HepG2 (cell line): Measurements from ENCODE around the gene YPEL4. TPM values are rescaled to one million over a fixed set of nuclear protein-coding genes. Genes with fewer than 3 reads are reported as not detected.

ENCODE experiments used
- ELF3 ChIP-seq: IDR thresholded peaks from 2 replicates; pipeline ENCODE4 v1.6.1; 2016; ENCODE audit warnings: missing genetic modification reagents, missing compliant biosample characterization
- IKZF1 ChIP-seq: fragments of 450-650 bp; IDR thresholded peaks from 2 replicates; pipeline ENCODE4 v1.7.1; 2016
- LCORL ChIP-seq, 2 experiments: fragments of 450-650 bp in 1 of 2; sonication (generic) in 1 of 2; formaldehyde crosslinking in 1 of 2; IDR thresholded peaks; 2 replicates each; pipeline versions ENCODE4 v1.5.0 to v1.6.1; 2017 to 2020; ENCODE audit warnings: antibody characterized with exemption in 1 of 2, missing genetic modification reagents in 1 of 2
- MBNL3 ChIP-seq: fragments of 250-450 bp; sonication (Bioruptor Pico); conservative IDR thresholded peaks from 2 replicates; pipeline ENCODE4 v1.8.0; 2022; ENCODE audit warnings: mild to moderate bottlenecking, inconsistent platforms
- PRMT3 ChIP-seq: sonication (generic); formaldehyde crosslinking; IDR thresholded peaks from 2 replicates; pipeline ENCODE4 v1.8.1; 2022; ENCODE audit warnings: low read depth, mild to moderate bottlenecking, moderate library complexity, missing genetic modification reagents, borderline replicate concordance
- RARA ChIP-seq: IDR thresholded peaks from 2 replicates; pipeline ENCODE4 v1.6.1; 2016; ENCODE audit warnings: missing genetic modification reagents, missing compliant biosample characterization
- SMAD9 ChIP-seq: sonication (generic); formaldehyde crosslinking; IDR thresholded peaks from 2 replicates; pipeline ENCODE4 v1.5.1; 2020; ENCODE audit warnings: mild to moderate bottlenecking, missing genetic modification reagents
- SMARCE1 ChIP-seq: fragments of 450-650 bp; IDR thresholded peaks from 2 replicates; pipeline ENCODE4 v1.6.1; 2017; ENCODE audit warnings: borderline replicate concordance
- ZFAT ChIP-seq: sonication (generic); formaldehyde crosslinking; conservative IDR thresholded peaks from 2 replicates; pipeline ENCODE4 v1.8.1; 2023; ENCODE audit warnings: missing genetic modification reagents, inconsistent platforms
- ZNF33B ChIP-seq: sonication (generic); formaldehyde crosslinking; IDR thresholded peaks from 2 replicates; pipeline ENCODE4 v1.5.1; 2020; ENCODE audit warnings: mild to moderate bottlenecking, missing genetic modification reagents
- ZNF484 ChIP-seq: sonication (generic); formaldehyde crosslinking; IDR thresholded peaks from 2 replicates; pipeline ENCODE4 v1.5.1; 2020; ENCODE audit warnings: mild to moderate bottlenecking, low read depth, missing genetic modification reagents, borderline replicate concordance
- ZNF598 ChIP-seq: sonication (generic); formaldehyde crosslinking; IDR thresholded peaks from 2 replicates; pipeline ENCODE4 v1.5.1; 2020; ENCODE audit warnings: mild to moderate bottlenecking, missing genetic modification reagents, borderline replicate concordance
- polyA plus RNA-seq, 8 experiments: library from polyadenylated mRNA; depleted of rRNA in 3 of 8; stranded (reverse) in 7 of 8; unstranded in 1 of 8; fragments of >200 nt; fragmentation: Illumina TruSeq in 4 of 8; extraction: Trizol in 4 of 8; gene quantifications; 2 replicates each; pipeline versions ENCODE4 v1.2.1 to v1.2.3, GENCODE V29; 2011 to 2016; ENCODE audit warnings: low read depth in 4 of 8, missing spikeins in 1 of 8, mixed read lengths in 1 of 8; ENCODE audit not compliant: insufficient read depth in 1 of 8
- total RNA-seq, 5 experiments: library from RNA; depleted of rRNA; stranded (reverse); fragments of >200 nt; fragmentation: Illumina TruSeq; extraction: Trizol; gene quantifications; 2 replicates each; pipeline ENCODE4 v1.2.3, GENCODE V29; 2016; ENCODE audit warnings: low read depth in 1 of 5
- TF ChIP-seq, protein P1 (sequence below): sonication (generic); formaldehyde crosslinking; conservative IDR thresholded peaks from 2 replicates; pipeline ENCODE4 v1.4.0; 2020; ENCODE audit warnings: mild to moderate bottlenecking, missing genetic modification reagents, moderate library complexity
- TF ChIP-seq, protein P2 (sequence below): sonication (generic); formaldehyde crosslinking; IDR thresholded peaks from 2 replicates; pipeline ENCODE4 v1.8.1; 2022; ENCODE audit warnings: mild to moderate bottlenecking, missing genetic modification reagents
- TF ChIP-seq, protein P3 (sequence below): sonication (generic); formaldehyde crosslinking; IDR thresholded peaks from 2 replicates; pipeline ENCODE4 v1.5.0; 2020; ENCODE audit warnings: mild to moderate bottlenecking, missing genetic modification reagents
- TF ChIP-seq, protein P4 (sequence below): sonication (generic); formaldehyde crosslinking; IDR thresholded peaks from 2 replicates; pipeline ENCODE4 v1.4.0; 2020; ENCODE audit warnings: mild to moderate bottlenecking, missing genetic modification reagents
- TF ChIP-seq, protein P5 (sequence below): sonication (generic); formaldehyde crosslinking; IDR thresholded peaks from 2 replicates; pipeline ENCODE4 v1.8.1; 2023; ENCODE audit warnings: mild to moderate bottlenecking, missing genetic modification reagents

The YPEL4 gene
- total and polyA plus RNA-seq, 2 of the 13 experiments (the other 11 are each of a cell fraction or from before 2014, with no cell fraction given), result 0.04 TPM; not detected in 1

DNA sequence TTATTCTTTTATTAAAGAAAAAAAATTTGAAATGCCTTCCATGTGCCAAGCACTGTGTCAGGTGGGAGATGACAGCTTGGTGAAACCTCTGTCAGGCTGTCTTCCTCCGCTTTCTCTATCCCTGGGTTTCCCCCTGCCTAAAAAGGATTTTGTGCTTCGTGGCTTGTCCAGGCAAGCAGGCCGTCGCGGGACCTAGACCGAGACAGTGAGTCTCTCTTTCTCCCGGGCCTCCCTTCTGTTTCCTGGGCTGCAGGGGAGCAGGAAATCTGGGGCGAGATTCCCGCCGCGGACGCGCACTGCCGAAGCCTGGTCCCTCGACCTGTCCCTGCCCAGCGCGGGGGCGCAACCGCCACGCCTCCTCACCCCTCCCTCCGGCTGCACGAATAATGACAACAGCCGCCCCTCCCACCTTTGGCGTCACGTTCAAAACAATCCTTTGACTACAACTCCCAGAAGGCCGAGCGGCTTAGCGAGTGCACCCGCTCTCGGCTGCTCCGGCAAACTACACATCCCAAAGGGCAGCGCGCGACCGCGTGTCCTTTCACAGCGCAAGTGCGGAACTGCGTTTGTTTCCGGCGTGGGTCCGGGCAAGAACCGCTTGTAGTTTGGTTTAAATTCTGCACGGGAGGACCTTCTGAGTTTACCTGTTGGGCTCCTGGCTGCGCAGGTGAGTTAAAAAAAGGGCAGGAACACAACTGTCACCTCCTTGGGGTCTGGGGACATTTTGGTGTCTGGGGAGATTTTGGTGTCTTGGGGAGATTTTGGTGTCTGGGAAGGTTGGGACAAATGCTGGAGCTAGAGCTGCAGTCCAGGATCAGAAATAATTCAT lies 7.7 kb upstream of the YPEL4 start, which contains the start of gene CLP1 (continued):
- TF ChIP-seq ZNF598 (CRISPR knock-in tag) (0 out of 2 replicates have a peak, but pooled peaks have one; percentile 51), PRMT3 (CRISPR knock-in tag) (peak; percentile 85; the same call in 1 of the 2 replicates), ZNF33B (CRISPR knock-in tag) (0 out of 2 replicates have a peak, but pooled peaks have one; percentile 62), MBNL3 (no peak), IKZF1 (no peak), ELF3 (CRISPR knock-in tag) (peak; percentile 89; the same call in 1 of the 2 replicates), ZFAT (CRISPR knock-in tag) (no peak), LCORL (IDR thresholded peaks at IDR 0.05) (no peak), LCORL (CRISPR knock-in tag; IDR thresholded peaks at IDR 0.05) (peak; percentile 77; the same call in 1 of the 2 replicates), SMARCE1 (no peak), SMAD9 (CRISPR knock-in tag) (peak; percentile 73; the same call in 1 of the 2 replicates), RARA (no peak; the same call in 1 of the 2 replicates), ZNF484 (CRISPR knock-in tag) (no peak)
- TF ChIP-seq, protein P1, sequence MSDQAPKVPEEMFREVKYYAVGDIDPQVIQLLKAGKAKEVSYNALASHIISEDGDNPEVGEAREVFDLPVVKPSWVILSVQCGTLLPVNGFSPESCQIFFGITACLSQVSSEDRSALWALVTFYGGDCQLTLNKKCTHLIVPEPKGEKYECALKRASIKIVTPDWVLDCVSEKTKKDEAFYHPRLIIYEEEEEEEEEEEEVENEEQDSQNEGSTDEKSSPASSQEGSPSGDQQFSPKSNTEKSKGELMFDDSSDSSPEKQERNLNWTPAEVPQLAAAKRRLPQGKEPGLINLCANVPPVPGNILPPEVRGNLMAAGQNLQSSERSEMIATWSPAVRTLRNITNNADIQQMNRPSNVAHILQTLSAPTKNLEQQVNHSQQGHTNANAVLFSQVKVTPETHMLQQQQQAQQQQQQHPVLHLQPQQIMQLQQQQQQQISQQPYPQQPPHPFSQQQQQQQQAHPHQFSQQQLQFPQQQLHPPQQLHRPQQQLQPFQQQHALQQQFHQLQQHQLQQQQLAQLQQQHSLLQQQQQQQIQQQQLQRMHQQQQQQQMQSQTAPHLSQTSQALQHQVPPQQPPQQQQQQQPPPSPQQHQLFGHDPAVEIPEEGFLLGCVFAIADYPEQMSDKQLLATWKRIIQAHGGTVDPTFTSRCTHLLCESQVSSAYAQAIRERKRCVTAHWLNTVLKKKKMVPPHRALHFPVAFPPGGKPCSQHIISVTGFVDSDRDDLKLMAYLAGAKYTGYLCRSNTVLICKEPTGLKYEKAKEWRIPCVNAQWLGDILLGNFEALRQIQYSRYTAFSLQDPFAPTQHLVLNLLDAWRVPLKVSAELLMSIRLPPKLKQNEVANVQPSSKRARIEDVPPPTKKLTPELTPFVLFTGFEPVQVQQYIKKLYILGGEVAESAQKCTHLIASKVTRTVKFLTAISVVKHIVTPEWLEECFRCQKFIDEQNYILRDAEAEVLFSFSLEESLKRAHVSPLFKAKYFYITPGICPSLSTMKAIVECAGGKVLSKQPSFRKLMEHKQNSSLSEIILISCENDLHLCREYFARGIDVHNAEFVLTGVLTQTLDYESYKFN (CRISPR knock-in tag), result peak; percentile 72
- TF ChIP-seq, protein P2, sequence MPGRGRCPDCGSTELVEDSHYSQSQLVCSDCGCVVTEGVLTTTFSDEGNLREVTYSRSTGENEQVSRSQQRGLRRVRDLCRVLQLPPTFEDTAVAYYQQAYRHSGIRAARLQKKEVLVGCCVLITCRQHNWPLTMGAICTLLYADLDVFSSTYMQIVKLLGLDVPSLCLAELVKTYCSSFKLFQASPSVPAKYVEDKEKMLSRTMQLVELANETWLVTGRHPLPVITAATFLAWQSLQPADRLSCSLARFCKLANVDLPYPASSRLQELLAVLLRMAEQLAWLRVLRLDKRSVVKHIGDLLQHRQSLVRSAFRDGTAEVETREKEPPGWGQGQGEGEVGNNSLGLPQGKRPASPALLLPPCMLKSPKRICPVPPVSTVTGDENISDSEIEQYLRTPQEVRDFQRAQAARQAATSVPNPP (CRISPR knock-in tag), result peak; percentile 76; the same call in 1 of the 2 replicates
- TF ChIP-seq, protein P3, sequence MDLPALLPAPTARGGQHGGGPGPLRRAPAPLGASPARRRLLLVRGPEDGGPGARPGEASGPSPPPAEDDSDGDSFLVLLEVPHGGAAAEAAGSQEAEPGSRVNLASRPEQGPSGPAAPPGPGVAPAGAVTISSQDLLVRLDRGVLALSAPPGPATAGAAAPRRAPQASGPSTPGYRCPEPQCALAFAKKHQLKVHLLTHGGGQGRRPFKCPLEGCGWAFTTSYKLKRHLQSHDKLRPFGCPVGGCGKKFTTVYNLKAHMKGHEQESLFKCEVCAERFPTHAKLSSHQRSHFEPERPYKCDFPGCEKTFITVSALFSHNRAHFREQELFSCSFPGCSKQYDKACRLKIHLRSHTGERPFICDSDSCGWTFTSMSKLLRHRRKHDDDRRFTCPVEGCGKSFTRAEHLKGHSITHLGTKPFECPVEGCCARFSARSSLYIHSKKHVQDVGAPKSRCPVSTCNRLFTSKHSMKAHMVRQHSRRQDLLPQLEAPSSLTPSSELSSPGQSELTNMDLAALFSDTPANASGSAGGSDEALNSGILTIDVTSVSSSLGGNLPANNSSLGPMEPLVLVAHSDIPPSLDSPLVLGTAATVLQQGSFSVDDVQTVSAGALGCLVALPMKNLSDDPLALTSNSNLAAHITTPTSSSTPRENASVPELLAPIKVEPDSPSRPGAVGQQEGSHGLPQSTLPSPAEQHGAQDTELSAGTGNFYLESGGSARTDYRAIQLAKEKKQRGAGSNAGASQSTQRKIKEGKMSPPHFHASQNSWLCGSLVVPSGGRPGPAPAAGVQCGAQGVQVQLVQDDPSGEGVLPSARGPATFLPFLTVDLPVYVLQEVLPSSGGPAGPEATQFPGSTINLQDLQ (CRISPR knock-in tag), result no peak
- TF ChIP-seq, protein P4, sequence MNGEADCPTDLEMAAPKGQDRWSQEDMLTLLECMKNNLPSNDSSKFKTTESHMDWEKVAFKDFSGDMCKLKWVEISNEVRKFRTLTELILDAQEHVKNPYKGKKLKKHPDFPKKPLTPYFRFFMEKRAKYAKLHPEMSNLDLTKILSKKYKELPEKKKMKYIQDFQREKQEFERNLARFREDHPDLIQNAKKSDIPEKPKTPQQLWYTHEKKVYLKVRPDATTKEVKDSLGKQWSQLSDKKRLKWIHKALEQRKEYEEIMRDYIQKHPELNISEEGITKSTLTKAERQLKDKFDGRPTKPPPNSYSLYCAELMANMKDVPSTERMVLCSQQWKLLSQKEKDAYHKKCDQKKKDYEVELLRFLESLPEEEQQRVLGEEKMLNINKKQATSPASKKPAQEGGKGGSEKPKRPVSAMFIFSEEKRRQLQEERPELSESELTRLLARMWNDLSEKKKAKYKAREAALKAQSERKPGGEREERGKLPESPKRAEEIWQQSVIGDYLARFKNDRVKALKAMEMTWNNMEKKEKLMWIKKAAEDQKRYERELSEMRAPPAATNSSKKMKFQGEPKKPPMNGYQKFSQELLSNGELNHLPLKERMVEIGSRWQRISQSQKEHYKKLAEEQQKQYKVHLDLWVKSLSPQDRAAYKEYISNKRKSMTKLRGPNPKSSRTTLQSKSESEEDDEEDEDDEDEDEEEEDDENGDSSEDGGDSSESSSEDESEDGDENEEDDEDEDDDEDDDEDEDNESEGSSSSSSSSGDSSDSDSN (CRISPR knock-in tag), result peak; percentile 70
- TF ChIP-seq, protein P5, sequence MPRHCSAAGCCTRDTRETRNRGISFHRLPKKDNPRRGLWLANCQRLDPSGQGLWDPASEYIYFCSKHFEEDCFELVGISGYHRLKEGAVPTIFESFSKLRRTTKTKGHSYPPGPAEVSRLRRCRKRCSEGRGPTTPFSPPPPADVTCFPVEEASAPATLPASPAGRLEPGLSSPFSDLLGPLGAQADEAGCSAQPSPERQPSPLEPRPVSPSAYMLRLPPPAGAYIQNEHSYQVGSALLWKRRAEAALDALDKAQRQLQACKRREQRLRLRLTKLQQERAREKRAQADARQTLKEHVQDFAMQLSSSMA, result 0 out of 2 replicates have a peak, but pooled peaks have one; percentile 21
